Measurements from ENCODE around the gene PTPRN2.
"Not testable (repeated sequence)": the region's sequence is repeated elsewhere in the genome, so short reads cannot be mapped to it uniquely, and the experiment has no call there.

The PTPRN2 gene

GRCh38 chr7:158358926-158359645 is 228.5 kb downstream of the PTPRN2 start:
- no peak for DNase-seq

- DNase-seq: no peak
These were observed 229.5 kb downstream of the PTPRN2 start for GRCh38 chr7:158357898-158358821.

GRCh38 chr7:158357106-158357897 is 230.3 kb downstream of the PTPRN2 start:
- DNase-seq: no peak

GRCh38 chr7:158356454-158356853 is 231.2 kb downstream of the PTPRN2 start:
- DNase-seq: no peak

- DNase-seq: no peak
These were observed 232.1 kb downstream of the PTPRN2 start for GRCh38 chr7:158355456-158356065.

- no peak for DNase-seq
These were observed 232.8 kb downstream of the PTPRN2 start for GRCh38 chr7:158354861-158355260.

GRCh38 chr7:158353606-158354570 is 233.7 kb downstream of the PTPRN2 start:
- peak; percentile 52 for DNase-seq

- not testable (repeated sequence) for DNase-seq
These were observed 235.5 kb downstream of the PTPRN2 start for GRCh38 chr7:158351899-158352729.

GRCh38 chr7:158351481-158351880 is 236.1 kb downstream of the PTPRN2 start:
- no peak for DNase-seq

- DNase-seq: no peak
These were observed 236.6 kb downstream of the PTPRN2 start for GRCh38 chr7:158351051-158351450.

- DNase-seq: no peak
These were observed 237.3 kb downstream of the PTPRN2 start for GRCh38 chr7:158350166-158350900.

- DNase-seq: no peak
These were observed 239.2 kb downstream of the PTPRN2 start for GRCh38 chr7:158348446-158348845.

- DNase-seq: not testable (repeated sequence)
These were observed 239.6 kb downstream of the PTPRN2 start for GRCh38 chr7:158348039-158348438.

GRCh38 chr7:158345731-158346130 is 241.9 kb downstream of the PTPRN2 start:
- no peak for DNase-seq

GRCh38 chr7:158344706-158345300 is 242.8 kb downstream of the PTPRN2 start:
- DNase-seq: no peak

- DNase-seq: no peak
These were observed 243.6 kb downstream of the PTPRN2 start for GRCh38 chr7:158343936-158344455.

GRCh38 chr7:158343526-158343925 is 244.1 kb downstream of the PTPRN2 start:
- no peak for DNase-seq

- not testable (repeated sequence) for DNase-seq
These were observed 246.5 kb downstream of the PTPRN2 start for GRCh38 chr7:158341097-158341496.

- DNase-seq: not testable (repeated sequence)
These were observed 250.7 kb downstream of the PTPRN2 start for GRCh38 chr7:158336952-158337351.
